Erythroblast (primary cell): ENCODE measurements around the gene MAMLD1.

Source experiments
- GATA1 ChIP-seq: IDR thresholded peaks from 2 replicates; pipeline ENCODE4 v1.6.1; 2011; ENCODE audit warnings: low read depth, mild to moderate bottlenecking, control low read depth, low read length, moderate library complexity
- POLR2A ChIP-seq: IDR thresholded peaks from 2 replicates; pipeline ENCODE4 v1.6.1; 2011; ENCODE audit warnings: mild to moderate bottlenecking, low read length

DNA sequence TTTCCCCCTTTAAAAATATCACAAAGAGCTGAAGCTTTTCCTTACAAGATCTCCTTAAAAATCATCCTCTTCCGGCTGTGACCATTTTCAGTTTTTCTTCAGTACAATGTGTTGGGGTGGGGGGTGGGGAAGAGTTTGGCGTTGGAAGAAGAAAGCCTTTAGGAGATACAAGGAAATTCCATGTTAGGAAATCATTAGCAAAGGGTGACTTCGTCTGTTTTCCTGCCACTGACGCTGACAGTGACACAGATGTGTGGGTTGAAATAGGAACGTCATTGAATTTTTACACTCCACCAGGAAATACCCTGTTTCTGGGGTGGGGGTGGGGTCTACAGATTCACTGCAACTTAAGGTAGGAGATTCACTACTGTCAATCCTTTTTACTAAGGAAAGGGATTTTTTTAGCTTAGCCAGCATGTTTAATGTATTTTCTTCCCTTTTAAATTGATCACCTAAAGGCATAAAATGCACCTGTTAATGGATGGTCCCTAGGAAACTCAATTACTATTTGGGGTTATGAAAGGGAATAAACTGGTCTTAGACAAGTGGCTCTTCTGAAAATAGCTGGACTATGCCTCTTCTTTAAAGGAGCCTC is 3.9 kb downstream of the MAMLD1 start:
- no peak for TF ChIP-seq POLR2A
- no peak for TF ChIP-seq GATA1
